Activated T-cell treated with anti-CD3 and anti-CD28 coated beads, Interleukin-2, amount 50 U/mL, for 4 hours (primary cell): ENCODE measurements around the gene TOB2. TPM values are rescaled to one million over a fixed set of nuclear protein-coding genes. Genes with fewer than 3 reads are reported as not detected.

Source experiments
- ATAC-seq, 2 donors: fragments of 200-7000 bp; cut with Tn5 transposase; one replicate each; pipeline ENCODE4 v1.10.0; 2021
- DNase-seq: peaks from one replicate; pipeline ENCODE4 v3.0.0-alpha.2; 2020
- H3K27me3 Mint-ChIP-seq: one replicate; pipeline ENCODE4 v1.8.0; 2021; ENCODE audit warnings: low read depth, mixed read lengths
- H3K36me3 Mint-ChIP-seq: one replicate; pipeline ENCODE4 v1.8.0; 2022; ENCODE audit warnings: mixed read lengths; ENCODE audit not compliant: insufficient read depth
- H3K4me1 Mint-ChIP-seq: one replicate; pipeline ENCODE4 v1.8.0; 2021; ENCODE audit warnings: low read depth, mixed read lengths
- H3K4me3 Mint-ChIP-seq: one replicate; pipeline ENCODE4 v1.8.0; 2021; ENCODE audit warnings: mild to moderate bottlenecking, moderate library complexity, mixed read lengths
- H3K9me3 Mint-ChIP-seq: one replicate; pipeline ENCODE4 v1.8.0; 2021; ENCODE audit warnings: mixed read lengths
- total RNA-seq, 3 donors: library from RNA; stranded (reverse); gene quantifications; one replicate each; pipeline ENCODE4 v1.2.1, GENCODE V29; 2021

TOB2 gene
- total RNA-seq, 3 donors from 2014 or later = 56.4 to 69.6 (median 61.0) TPM

- Mint-ChIP-seq H3K4me3 (no peak overlapping the region), H3K4me1 (peaks cover 3% of the 10 kb centered on the region), H3K27me3 (no peaks in the 10 kb centered on the region), H3K36me3 (peaks cover 11% of the 10 kb centered on the region), H3K9me3 (no peaks in the 10 kb centered on the region)
- DNase-seq = no peak
- ATAC-seq = no peak
Measured at GRCh38 chr22:41398921-41399320, 47.7 kb downstream of the TOB2 start.

GRCh38 chr22:41397143-41397811, 49.3 kb downstream of the TOB2 start:
- DNase-seq (no peak), ATAC-seq (no peak)
- Mint-ChIP-seq H3K4me1 (no peaks in the 10 kb centered on the region), H3K27me3 (no peaks in the 10 kb centered on the region), H3K36me3 (peaks cover 11% of the 10 kb centered on the region), H3K4me3 (no peak overlapping the region), H3K9me3 (no peaks in the 10 kb centered on the region)

GRCh38 chr22:41395531-41396240, 50.9 kb downstream of the TOB2 start:
- no peaks in the 10 kb centered on the region for H3K4me1 Mint-ChIP-seq
- no peaks in the 10 kb centered on the region for H3K9me3 Mint-ChIP-seq
- H3K36me3 Mint-ChIP-seq = peaks cover 15% of the 10 kb centered on the region
- no peak overlapping the region for H3K4me3 Mint-ChIP-seq
- H3K27me3 Mint-ChIP-seq = no peaks in the 10 kb centered on the region
- DNase-seq (no peak), ATAC-seq (no peak)

- no peaks in the 10 kb centered on the region for H3K4me1 Mint-ChIP-seq
- no peaks in the 10 kb centered on the region for H3K9me3 Mint-ChIP-seq
- ATAC-seq (no peak), DNase-seq (no peak)
- no peak overlapping the region for H3K4me3 Mint-ChIP-seq
- H3K27me3 Mint-ChIP-seq = no peaks in the 10 kb centered on the region
- H3K36me3 Mint-ChIP-seq = peaks cover 18% of the 10 kb centered on the region
Measured at GRCh38 chr22:41394012-41394356, 52.6 kb downstream of the TOB2 start.

GRCh38 chr22:41387341-41387740, 59.3 kb downstream of the TOB2 start:
- Mint-ChIP-seq H3K9me3 (no peaks in the 10 kb centered on the region), H3K4me1 (peaks cover 14% of the 10 kb centered on the region), H3K4me3 (no peak overlapping the region), H3K36me3 (peaks cover 9% of the 10 kb centered on the region), H3K27me3 (no peaks in the 10 kb centered on the region)
- ATAC-seq = no peak
- no peak for DNase-seq

GRCh38 chr22:41384128-41384527, 62.5 kb downstream of the TOB2 start:
- Mint-ChIP-seq H3K9me3 (no peaks in the 10 kb centered on the region), H3K4me1 (peaks cover 21% of the 10 kb centered on the region), H3K4me3 (no peak overlapping the region), H3K27me3 (no peaks in the 10 kb centered on the region), H3K36me3 (peaks cover 2% of the 10 kb centered on the region)
- ATAC-seq (no peak), DNase-seq (no peak)

Other genes starting within 250 kb of the TOB2 start
- 10 to 100 TPM; 57.4 to 57.8 (median 57.5) TPM for gene L3MBTL2, start 241.5 kb downstream of the TOB2 start, total RNA-seq
- under 1 TPM; 0.24 to 0.86 (median 0.60) TPM for gene CHADL, start 205.9 kb downstream of the TOB2 start, total RNA-seq
- 100 to 1,000 TPM; 191 to 205 (median 192) TPM for gene RANGAP1, start 160.6 kb downstream of the TOB2 start, total RNA-seq
- gene ZC3H7B, start 145.3 kb downstream of the TOB2 start, total RNA-seq = 10 to 100 TPM; 57.0 to 62.4 (median 60.9) TPM
- 1 to 10 TPM; 2.9 to 3.6 (median 3.0) TPM for gene TEF, start 64.9 kb downstream of the TOB2 start, total RNA-seq
- 100 to 1,000 TPM; 138 to 164 (median 144) TPM for gene PHF5A, start 21.9 kb upstream of the TOB2 start, total RNA-seq
- 100 to 1,000 TPM; 128 to 133 (median 130) TPM for gene ACO2, start 22.3 kb upstream of the TOB2 start, total RNA-seq
- 100 to 1,000 TPM; 108 to 140 (median 109) TPM for gene POLR3H, start 97.7 kb upstream of the TOB2 start, total RNA-seq
- under 1 TPM in 2 of 3 donors, not detected in 1; 0.08 to 0.16 TPM for gene CSDC2, start 114.2 kb upstream of the TOB2 start, total RNA-seq
- 10 to 100 TPM; 17.1 to 19.7 (median 18.4) TPM for gene PMM1, start 143.0 kb upstream of the TOB2 start, total RNA-seq
- 100 to 1,000 TPM; 124 to 141 (median 129) TPM for gene DESI1, start 174.2 kb upstream of the TOB2 start, total RNA-seq
- 100 to 1,000 TPM; 515 to 540 (median 521) TPM for gene XRCC6, start 174.5 kb upstream of the TOB2 start, total RNA-seq
- gene SNU13, start 242.1 kb upstream of the TOB2 start, total RNA-seq = 100 to 1,000 TPM; 372 to 430 (median 428) TPM